ENCODE results near the gene ZNF627.
A peak's percentile ranks its signal among the peaks of the same experiment; 100 is the strongest.
"Not testable (repeated sequence)": the region's sequence is repeated elsewhere in the genome, so short reads cannot be mapped to it uniquely, and the experiment has no call there.

The ZNF627 gene

DNA sequence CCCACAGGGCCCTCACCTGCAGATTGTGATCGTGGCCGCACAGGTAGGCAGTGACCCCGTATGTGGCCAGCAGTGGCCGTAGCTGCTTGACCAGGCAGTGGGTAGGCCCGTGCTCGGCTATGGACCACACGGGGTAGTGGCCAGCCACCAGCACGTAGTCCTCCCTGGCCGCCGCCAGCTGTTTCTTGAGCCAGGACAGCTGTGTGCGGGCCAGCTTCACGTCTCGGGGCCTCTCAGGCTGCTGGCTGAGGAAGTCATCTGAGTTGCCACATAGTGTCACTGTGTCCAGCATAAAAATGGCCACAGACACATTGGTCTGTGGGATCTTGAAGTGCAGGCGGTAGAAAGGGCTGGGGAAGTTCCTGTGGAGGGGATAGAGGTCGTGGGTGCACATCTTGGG lies 21.1 kb upstream of the ZNF627 start:
- no peak for DNase-seq

DNA sequence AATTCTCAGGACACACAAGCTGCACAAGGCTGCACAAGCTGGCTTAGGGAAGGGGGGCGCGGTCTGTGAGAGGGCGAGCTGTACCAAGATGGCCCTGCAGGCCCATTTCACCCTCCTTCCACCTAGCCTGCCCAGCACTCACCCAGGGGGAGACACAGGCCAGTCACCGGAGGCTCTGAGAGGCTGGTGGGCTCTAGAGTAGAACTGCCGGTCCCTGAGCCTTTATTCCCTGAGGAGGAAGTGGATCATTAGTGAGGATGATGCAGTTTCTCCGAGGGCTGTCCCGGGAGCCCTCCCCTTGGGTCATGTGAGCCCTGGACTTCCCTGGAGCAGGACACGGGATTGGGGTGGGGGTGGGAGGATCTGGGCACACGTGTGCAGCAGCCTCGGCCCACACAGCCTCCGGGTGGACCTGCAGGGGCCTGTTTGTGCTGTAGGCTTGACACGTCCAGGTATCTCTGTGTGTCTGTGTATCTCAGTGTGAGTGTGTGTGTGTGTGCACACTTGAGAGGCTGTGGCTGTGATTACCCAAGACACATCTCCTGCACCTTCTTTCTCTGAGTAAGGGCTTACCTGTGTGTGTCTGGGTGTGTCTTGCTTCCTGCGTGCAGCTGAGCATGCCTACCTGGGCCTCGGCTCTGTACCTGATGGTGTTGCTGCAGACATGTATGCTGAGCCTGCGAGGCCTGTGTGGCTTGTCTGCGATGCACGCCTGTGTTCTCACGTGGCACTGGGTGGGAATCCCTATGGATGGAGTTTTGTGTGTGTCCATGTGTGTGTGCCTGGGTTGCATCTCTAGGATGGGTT lies 19.6 kb upstream of the ZNF627 start, which contains the start of gene ACP5:
ACP5 (minus strand) TSS at position 195 of the 807 bp plus-strand sequence. CDS start 328 bp downstream, outside the sequence.
- DNase-seq: no peak

DNA sequence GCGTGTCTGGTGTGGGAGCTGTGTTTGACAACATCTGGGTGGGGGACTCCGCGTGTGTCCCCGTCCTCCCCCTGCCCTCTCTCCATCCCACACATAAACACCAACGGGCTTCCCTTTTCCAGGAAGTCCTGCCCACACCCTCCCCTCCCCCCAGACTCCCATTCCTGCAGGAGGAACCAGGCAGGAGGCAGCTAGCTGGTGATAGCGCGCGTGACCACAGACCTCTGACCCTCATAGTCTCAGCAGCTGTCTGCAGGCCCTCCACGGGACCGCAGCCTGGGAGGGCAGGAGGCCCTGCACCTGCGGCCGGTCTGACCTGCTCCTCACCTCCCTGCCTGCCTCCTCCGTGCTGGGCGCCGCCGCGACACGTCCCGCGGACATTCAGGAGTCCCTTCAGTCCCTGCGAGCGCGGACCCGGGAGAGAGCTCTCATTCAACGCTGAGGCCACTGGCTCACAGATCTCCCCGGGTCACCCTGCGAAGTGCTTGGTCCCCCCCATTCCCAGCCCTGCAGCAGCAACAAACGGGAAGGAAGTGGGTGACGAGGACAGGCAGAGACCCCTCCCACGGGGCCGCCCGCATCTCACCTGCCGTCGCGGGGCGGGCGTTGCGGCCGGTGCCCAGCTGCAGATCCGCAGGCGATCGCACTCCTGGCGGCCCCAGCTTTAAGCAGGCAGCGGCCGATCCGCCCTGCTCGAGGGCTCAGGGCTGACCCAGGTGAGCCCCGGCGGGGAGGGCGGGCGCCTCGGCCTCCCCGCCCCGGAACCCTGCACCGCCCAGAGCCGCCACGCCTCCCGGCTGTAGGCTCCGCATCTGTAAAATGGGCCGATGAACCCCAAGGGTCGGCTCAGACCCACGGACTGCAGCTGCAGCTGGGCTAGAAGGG lies 18.8 kb upstream of the ZNF627 start:
- no peak for DNase-seq

DNA sequence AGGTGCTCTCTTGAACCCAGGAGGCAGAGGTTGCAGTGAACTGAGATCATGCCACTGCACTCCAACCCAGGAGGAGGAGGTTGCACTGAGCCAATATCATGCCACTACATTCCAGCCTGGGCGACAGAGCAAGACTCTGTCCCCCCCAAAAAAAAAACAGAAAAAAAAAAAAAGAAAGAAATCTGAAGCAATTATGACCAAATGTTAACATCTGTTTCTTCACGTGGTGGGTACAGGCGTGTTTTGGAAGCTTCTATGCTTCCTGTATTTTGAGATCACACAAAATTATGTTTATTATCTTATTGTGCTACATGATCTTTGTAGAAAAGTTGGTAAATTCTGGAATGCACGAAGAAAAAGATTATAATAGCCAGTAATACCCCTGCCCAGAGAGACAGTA lies 17.2 kb upstream of the ZNF627 start:
- DNase-seq: no peak

DNA sequence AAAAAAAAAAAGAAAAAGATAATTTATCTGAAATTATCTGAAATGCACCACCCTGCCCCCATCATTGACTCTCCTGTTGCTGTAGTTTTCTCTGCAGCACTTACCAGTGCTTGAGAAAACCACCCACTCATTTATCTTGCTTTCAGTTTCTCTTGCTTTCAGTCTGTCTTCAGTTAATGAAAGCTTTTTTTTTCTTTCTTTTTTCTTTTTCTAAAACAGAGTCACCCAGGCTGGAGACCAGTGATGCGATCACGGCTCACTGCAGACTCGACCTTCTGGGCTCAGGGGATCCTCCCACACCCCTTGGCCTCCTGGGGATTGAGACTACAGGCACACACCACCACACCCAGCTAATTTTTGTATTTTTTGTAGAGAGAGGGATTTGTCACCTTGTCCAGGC lies 15.5 kb upstream of the ZNF627 start:
- DNase-seq: no peak

DNA sequence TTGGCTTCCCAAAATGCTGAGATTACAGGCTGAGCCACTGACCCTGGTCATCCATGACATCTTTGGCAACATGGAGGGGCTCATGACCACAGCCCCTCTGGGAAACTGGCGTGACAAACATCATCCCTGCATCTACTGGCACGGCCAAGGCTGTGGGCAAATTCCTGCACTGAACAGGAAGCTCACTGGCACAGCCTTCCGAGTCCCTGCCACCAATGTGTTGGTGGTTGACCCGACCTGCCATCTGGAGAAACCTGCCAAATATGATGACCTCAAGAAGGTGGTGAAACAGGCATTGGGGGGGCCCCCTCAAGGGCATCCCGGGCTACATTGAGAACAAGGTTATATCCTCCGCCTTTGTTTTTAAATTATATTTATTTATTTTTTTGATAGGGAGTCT lies 11.0 kb upstream of the ZNF627 start:
- DNase-seq: no peak

DNA sequence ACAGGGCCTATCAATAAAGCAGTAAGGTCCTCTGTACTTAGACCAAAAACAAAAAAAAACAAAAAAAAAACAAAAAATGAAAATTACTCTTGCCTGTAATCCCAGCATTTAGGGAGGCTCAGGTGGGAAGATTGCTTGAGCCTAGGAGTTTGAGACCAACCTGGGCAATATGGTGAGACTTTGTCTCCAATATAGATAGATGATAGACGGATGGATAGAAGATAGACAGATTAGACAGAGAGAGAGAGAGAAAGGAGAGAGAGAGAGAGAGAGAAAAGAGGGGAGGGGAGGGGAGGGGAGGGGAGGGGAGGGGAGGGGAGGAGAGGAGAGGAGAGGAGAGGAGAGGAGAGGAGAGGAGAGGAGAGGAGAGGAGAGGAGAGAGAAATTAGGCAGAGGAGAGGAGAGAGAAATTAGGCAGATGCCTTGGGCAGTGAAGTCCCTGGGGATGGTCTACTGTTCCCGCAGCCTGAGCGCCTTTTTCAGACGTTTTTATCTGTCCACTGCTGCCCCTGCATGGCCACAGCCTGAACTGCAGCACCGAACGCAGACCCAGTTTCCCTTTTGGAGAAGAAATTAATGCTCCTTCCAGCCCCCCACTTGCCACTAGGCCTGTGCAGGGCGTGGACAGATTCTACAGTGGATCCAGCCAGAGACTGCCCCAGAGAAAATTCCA lies 9.8 kb upstream of the ZNF627 start:
- peak in 1 of 2 experiments; percentile 17 for DNase-seq

DNA sequence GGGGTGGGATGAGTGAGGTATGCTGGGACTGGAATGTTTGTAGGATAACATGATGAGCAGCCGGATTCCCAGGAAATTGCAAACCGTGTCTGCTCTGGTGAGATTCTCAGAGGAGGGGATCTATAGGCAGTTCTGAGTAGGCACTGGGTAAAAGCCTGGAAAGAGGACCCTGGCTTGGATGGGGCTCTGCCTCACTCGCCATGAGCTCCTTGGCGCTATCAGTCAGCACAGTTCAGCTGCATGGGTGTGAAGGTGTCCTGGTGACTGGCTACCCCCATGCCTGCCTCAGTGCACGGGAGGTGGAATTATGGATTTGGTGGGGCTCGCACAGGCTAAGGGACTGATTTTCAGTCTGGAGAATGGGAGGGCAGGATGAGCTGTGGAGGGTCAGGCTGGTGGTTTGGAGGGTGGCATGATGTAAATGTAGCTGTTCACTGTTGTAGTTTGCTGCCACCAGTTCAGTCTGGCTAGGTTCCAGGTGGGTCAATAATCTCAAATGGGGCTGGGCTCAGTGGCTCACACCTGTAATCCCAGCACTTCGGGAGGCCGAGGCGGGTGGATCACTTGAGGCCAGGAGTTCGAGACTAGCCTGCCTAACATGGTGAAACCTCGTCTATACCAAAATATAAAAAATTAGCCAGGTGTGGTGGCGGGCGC lies 9.2 kb upstream of the ZNF627 start:
- DNase-seq: no peak

DNA sequence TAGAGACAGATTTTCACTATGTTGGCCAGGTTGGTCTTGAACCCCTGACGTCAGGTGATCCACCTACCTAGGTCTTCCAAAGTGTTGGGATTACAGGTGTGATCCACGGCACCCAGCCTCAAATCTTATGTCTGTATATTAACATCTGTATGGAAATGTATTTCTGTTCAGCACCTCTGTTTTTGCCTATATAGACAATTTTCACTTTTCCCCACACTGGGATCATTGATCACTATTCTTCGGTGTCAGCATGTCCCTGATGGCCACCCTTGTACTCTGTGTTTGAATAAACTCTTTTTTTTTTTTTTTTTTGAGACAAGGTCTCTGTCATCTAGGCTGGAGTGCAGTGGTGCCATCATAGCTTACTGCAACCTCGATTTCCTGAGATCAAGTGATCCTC lies 3.2 kb upstream of the ZNF627 start:
- DNase-seq: no peak

DNA sequence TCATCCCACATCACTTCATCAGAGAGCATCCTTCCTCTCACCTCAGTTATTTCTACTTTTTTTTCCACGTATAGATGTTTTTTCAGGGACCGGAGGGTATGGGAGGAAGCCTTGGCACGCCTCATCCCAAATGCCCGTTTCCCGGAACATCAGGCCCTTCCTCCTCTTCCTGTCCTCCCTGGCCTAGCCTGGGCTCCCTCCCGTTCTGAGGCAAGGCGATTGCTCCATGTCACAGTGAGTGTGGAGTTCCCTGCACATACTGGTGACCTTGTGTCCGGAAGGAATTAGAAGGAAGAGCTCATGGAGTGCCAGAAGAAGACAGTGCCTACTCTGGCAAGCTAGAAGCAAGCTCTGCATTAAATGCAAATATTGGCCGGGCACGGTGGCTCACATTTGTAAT lies 1.1 kb upstream of the ZNF627 start:
- DNase-seq: no peak

DNA sequence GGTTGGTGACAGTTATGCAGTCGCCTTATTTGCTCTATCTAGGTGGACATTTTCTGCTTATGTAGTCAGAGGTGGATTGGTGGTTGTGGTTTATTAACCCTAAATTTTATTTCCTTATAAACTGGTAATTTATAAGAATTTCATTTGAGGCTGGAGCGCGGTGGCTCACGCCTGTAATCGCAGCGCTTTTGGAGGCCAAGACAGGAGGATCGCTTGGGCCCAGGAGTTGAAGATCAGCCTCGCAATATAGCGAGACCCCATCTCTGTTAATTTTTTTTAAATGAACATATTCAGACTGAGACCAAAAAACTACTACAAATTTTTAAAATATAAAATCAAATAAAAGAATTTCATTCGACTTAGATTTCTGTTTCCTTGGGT lies 810 bp downstream of the ZNF627 start:
- DNase-seq: no peak

DNA sequence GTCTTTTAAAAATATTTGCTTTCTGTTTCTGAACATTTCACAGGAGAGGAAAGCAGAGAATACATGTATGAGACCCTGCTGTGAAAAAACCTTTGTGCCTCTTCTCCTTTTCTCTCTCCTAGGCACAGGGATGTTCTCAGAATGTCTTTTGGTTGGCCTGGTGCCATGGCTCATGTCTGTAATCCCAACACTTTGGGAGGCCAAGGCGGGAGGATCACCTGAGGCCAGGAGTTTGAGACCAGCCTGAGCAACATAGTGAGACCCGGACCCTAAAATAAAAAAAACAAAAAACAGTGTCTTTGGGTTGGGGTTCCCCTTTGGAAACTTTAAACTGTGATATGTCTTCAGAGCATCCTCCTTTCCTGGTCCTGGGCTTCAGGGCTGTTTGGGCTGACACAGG lies 1.5 kb downstream of the ZNF627 start:
- DNase-seq: no peak

DNA sequence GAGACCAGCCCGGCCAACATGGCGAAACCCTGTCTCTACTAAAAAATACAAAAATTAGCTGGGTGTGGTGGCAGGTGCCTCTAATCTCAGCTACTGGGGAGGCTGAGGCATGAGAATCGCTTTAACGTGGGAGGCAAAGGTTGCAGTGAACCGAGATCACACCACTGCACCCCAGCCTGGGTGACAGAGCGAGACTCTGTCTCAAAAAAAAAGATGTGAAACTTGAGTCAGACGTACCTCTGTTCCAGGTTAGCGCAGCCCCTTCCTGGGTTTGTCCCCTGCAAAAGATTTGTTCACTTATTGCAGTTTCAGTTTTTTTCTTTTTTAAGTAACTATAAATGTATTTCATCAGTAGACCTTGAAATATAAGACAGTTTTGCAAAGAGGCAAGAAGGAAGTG lies 2.4 kb downstream of the ZNF627 start:
- not testable (repeated sequence) for DNase-seq

DNA sequence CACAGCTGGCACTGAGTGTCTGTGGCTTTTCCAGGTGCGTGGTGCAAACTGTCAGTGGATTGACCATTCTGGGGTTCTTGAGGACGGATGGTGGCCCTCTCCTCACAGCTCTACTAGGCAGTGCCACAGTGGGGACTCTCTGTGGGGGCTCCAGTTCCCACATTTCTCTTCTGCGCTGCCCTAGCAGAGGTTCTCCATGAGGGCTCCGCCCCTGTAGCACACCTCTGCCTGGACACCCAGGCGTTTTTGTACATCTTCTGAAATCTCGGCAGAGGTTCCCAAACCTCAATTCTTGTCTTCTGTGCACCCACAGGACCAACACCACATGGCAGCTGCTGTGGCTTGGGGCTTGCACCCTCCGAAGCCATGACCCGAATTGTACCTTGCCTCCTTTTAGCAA lies 9.2 kb downstream of the ZNF627 start:
- DNase-seq: no peak

DNA sequence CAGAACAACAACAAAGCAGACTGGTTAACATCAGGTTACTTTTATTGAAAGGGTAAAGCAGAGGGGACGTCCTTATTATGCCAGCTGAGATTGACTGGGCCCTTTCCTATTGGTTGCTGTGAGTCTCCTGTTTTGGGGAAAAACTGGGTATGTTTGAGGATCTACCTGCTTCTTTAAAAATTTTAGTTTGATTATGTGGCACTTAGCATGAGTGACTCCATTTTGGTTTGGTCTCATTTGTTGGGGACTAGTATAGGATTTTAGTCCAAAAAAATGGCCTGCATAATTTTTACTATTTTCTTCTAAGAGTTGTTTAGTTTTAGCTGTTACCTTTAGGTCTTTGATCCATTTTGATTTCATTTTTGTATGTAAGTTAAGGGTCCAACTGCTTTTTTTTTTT lies 14.4 kb downstream of the ZNF627 start:
- no peak for DNase-seq

DNA sequence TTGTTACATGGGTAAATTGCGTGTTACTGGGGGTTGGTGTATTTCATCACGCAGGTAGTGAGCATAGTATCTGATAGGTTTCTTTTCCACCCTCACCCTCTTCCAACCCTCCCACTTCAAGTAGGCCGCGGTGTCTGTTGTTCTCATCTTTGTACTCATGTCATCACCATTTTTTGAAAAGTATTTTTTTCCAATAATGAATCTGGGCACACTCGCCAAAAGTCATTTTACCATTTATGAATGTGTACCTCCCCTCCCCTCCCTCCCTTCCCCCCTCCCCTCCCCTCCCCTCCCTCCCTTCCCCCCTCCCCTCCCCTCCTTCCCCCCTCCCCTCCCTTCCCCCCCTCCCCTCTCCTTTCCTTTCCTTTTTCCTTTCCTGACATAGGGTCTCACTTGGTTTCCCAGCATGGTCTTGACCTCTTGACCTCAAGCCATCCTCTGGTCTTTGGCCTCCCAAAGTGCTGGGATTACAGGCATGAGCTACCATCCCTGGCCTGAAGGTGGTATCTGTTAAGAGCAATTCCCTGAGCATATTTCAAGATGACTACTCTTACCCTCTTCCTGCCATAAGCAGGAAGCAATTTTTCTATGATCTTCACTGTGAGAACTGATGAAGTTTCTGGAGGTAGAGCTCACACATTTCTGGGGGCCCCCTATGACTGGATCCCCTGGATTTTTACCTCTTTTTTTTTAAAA lies 15.7 kb downstream of the ZNF627 start:
- no peak for DNase-seq

DNA sequence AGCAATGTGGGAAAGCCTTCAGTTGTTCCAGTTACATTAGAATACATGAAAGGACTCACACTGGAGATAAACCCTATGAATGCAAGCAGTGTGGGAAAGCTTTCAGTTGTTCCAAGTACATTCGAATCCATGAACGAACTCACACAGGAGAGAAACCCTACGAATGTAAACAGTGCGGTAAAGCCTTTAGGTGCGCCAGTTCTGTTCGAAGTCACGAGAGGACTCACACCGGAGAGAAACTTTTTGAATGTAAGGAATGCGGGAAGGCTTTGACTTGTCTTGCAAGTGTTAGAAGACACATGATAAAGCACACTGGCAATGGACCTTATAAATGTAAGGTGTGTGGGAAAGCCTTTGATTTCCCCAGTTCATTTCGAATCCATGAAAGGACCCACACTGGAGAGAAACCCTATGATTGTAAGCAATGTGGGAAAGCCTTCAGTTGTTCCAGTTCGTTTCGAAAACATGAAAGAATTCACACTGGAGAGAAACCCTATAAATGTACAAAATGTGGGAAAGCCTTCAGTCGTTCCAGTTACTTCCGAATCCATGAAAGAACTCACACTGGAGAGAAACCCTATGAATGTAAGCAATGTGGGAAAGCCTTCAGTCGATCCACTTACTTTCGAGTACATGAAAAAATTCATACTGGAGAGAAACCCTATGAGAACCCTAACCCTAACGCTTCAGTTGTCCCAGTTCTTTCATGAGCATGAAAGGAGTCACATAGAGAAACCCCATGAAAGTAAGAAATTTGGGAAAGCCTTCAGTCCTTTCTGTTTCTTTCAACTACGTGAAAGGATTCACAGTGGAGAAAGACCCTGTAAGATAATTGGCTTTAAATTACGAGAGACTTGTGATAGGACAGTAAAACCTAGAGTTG lies 20.1 kb downstream of the ZNF627 start:
- no peak for DNase-seq

DNA sequence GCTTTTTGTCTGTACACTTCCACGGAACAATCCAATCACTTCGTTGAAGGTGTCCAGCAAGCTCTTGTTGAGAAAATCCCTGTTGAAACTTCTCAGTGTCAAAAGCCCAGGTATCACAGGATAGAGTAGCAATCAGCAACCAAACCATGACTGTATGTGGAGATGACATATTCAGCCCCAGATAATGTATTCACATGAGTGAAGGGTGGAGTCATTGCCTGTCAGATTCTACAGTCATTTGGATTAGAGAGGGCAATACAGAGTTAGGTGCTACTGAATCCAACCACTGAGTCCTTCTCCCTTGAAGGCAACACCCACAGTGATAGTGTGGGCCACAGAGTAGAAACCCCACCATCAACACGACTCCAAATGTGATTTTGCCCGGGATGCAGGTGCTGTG lies 23.3 kb downstream of the ZNF627 start:
- no peak for DNase-seq

DNA sequence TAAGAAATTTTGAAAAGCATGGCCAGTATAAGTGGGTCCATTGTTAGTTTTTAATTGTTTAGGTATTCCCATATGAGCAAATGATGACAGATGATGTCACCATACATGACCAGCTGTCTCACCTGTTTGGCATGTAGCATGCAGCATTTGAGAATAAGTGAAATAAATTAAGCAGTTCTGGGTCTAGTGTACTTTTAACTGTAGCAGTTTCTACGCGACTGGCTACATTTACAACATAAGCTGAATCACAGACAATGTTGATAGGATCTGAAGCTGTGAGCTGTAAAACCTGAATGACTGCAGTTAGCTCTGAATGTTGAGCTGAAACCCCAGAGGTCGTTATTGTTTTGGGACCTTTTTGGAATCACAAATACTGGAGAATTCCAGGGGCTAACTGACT lies 25.1 kb downstream of the ZNF627 start:
- DNase-seq: not testable (repeated sequence)

DNA sequence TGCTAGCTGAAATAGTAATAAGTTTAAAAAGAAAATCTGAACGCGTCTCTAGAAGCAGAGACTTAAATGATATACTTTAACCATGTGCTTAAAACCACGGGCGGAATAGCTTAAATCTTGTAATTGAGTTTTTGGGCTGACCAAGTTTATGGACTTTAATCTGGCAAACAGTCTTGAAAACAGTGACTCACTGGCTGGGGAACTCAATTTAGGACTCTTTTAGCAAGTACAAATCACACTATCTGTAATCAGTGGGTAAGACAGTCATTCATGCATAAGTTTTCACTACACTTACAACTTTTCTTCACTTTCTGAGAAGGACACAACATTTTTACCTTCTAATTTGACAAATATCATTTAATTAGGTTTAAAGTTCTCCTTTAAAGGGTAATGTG lies 26.8 kb downstream of the ZNF627 start:
- DNase-seq: no peak

DNA sequence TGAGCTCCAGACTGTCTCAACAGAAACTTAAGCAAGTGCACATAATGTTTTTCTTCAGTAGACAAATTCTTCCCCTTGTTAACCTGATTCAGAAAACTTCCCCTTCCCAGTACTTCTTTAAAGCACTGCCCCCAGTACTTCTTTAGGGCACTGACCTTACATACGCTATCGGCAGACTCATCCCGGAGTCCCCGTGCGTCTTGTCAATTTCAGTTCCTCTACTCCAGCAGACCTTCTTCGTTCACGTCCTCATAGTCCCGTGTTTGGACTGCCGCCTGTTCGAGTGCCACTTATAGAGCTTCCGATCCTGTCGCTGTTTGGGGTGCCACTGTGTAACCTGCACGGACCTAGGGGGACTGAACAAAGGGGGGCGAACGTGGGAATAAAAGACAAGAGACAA lies 29.0 kb downstream of the ZNF627 start:
- DNase-seq: no peak
